SK-N-SH treated with all-trans-retinoic acid at 6 μM for 48 hours (cell line): ENCODE data around the gene NME7.

Source experiments
- ATAC-seq: fragments of 200-7000 bp; cut with Tn5 transposase; 3 replicates; pipeline ENCODE4 v1.9.1; 2020; ENCODE audit warnings: mild to moderate bottlenecking, moderate library complexity
- ARNTL ChIP-seq: fragments of 450-650 bp; formaldehyde crosslinking; IDR thresholded peaks from 2 replicates; pipeline ENCODE4 v1.5.0; 2020; ENCODE audit warnings: low read depth, mild to moderate bottlenecking, moderate library complexity, borderline replicate concordance
- BACH2 ChIP-seq: fragments of 250-450 bp; sonication (Bioruptor Pico); IDR thresholded peaks from 2 replicates; pipeline ENCODE4 v1.9.0; 2021; ENCODE audit warnings: mild to moderate bottlenecking, borderline replicate concordance
- CSRNP3 ChIP-seq: fragments of 250-450 bp; sonication (Bioruptor Pico); IDR thresholded peaks from 2 replicates; pipeline ENCODE4 v1.5.1; 2021; ENCODE audit warnings: mild to moderate bottlenecking, moderate library complexity
- ISL1 ChIP-seq: fragments of 250-450 bp; sonication (Bioruptor Pico); IDR thresholded peaks from 2 replicates; pipeline ENCODE4 v2.1.2; 2022; ENCODE audit warnings: mild to moderate bottlenecking, moderate library complexity
- PATZ1 ChIP-seq: fragments of 250-450 bp; sonication (Bioruptor Pico); IDR thresholded peaks from 2 replicates; pipeline ENCODE4 v1.8.0; 2020; ENCODE audit warnings: mild to moderate bottlenecking, moderate library complexity, borderline replicate concordance
- TCF4 ChIP-seq: fragments of 250-450 bp; sonication (Bioruptor Pico); IDR thresholded peaks from 2 replicates; pipeline ENCODE4 v1.8.0; 2021; ENCODE audit warnings: mild to moderate bottlenecking, moderate library complexity, borderline replicate concordance
- ZNF70 ChIP-seq: fragments of 450-650 bp; formaldehyde crosslinking; IDR thresholded peaks from 2 replicates; pipeline ENCODE4 v1.5.0; 2020; ENCODE audit warnings: mild to moderate bottlenecking, moderate library complexity
- TF ChIP-seq, protein P1 (sequence below): fragments of 250-450 bp; sonication (Bioruptor Pico); IDR thresholded peaks from 2 replicates; pipeline ENCODE4 v1.5.1; 2020; ENCODE audit warnings: low read depth, mild to moderate bottlenecking, moderate library complexity

Gene NME7

DNA sequence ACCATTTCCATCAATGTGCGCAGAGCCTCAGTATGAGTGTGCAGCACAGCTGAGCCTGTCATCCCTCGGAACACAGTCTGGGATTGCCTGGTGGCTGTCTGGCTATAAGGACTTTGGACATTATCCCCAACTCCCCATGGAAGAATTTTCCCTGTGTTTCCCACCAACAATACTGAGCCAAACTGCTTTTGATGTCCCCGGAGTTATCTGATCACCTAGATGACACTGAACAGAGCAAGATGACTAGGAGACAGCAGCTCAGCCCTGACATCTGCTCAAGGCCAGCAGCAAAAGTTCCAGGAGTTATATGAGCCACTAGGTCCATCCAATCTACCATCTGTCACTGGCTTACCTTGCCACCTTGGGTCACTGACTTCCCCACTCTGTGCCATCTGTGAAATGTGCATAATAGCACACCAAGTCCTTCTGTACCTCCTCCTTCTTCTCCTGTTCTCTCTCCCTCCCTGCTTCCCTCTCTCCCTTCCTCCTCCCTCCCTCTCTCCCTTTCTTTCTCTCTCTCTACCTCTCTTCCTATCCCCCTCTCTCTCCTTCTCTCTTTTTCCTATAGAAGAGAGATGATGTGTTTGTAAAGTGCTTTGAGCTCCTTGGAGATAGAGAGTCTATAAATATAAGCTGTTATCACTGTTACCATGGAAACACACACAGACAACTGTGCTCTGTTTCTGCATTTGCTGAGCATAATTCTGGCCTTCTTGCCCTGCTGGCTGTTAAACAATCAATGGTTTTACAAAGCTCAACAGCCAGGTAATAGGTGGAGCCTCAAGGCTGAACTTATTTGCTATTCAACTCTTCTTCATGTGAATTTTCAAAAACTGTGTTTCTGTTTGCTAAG lies 280.8 kb downstream of the NME7 start:
- no peak for TF ChIP-seq PATZ1 (CRISPR knock-in tag)
- 0 out of 2 replicates have a peak, but pooled peaks have one; percentile 29 for TF ChIP-seq ARNTL
- ATAC-seq, result peak; percentile 92

DNA sequence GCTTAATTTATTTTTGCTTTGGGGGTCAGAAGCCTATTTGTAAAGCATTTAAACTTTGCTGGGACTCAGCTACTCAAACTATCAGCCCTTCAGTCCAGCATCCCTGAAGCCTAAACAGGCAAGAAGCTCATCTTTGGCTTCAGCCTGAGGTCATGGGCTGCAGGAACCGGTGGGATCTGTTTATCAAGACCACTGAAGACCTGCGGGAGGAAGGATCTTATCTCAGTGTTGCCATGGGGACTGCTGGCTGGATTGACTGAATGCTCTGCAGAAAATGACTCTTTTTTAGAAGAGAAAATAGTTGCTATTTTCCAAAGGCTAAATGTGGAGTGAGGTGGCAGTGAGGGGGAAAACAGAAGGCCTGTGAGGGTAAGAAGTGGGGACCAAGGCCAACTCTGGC lies 281.7 kb downstream of the NME7 start:
- ATAC-seq, result no peak
- no peak for TF ChIP-seq ISL1 (CRISPR knock-in tag)
- TF ChIP-seq BACH2 (CRISPR knock-in tag), result no peak
- no peak for TF ChIP-seq CSRNP3 (CRISPR knock-in tag)
- TF ChIP-seq TCF4 (CRISPR knock-in tag), result no peak
- TF ChIP-seq ZNF70 (CRISPR knock-in tag), result no peak
- TF ChIP-seq, protein P1, sequence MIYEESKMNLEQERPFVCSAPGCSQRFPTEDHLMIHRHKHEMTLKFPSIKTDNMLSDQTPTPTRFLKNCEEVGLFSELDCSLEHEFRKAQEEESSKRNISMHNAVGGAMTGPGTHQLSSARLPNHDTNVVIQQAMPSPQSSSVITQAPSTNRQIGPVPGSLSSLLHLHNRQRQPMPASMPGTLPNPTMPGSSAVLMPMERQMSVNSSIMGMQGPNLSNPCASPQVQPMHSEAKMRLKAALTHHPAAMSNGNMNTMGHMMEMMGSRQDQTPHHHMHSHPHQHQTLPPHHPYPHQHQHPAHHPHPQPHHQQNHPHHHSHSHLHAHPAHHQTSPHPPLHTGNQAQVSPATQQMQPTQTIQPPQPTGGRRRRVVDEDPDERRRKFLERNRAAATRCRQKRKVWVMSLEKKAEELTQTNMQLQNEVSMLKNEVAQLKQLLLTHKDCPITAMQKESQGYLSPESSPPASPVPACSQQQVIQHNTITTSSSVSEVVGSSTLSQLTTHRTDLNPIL, result no peak
